Measurements from ENCODE around the gene HCFC2.

Gene HCFC2

GRCh38 chr12:104121001-104121400 lies 56.7 kb downstream of the HCFC2 start:
- no peak for DNase-seq (ENCODE audit: low read depth)

- DNase-seq (ENCODE audit: low read depth) = no peak
These were observed 58.0 kb downstream of the HCFC2 start for GRCh38 chr12:104122298-104122697.

- DNase-seq (ENCODE audit: low read depth) = no peak
These were observed 62.2 kb downstream of the HCFC2 start for GRCh38 chr12:104126548-104126947.

- no peak for DNase-seq (ENCODE audit: low read depth)
These were observed 66.4 kb downstream of the HCFC2 start for GRCh38 chr12:104130760-104131159.

- DNase-seq (ENCODE audit: low read depth) = no peak
These were observed 67.3 kb downstream of the HCFC2 start for GRCh38 chr12:104131609-104132008.

GRCh38 chr12:104132351-104132956 lies 68.1 kb downstream of the HCFC2 start:
- DNase-seq (ENCODE audit: low read depth) = no peak

- DNase-seq (ENCODE audit: low read depth) = no peak
These were observed 69.0 kb downstream of the HCFC2 start for GRCh38 chr12:104133321-104133720.

GRCh38 chr12:104133866-104134265 lies 69.5 kb downstream of the HCFC2 start:
- DNase-seq (ENCODE audit: low read depth) = no peak

GRCh38 chr12:104134882-104135281 lies 70.6 kb downstream of the HCFC2 start:
- DNase-seq (ENCODE audit: low read depth) = no peak

- DNase-seq (ENCODE audit: low read depth) = no peak
These were observed 72.2 kb downstream of the HCFC2 start for GRCh38 chr12:104136577-104136976.

GRCh38 chr12:104137001-104137901 lies 72.9 kb downstream of the HCFC2 start:
- peak; percentile 22 for DNase-seq (ENCODE audit: low read depth)

GRCh38 chr12:104137902-104138796 lies 73.8 kb downstream of the HCFC2 start, which contains the start of gene NFYB:
NFYB (minus strand) TSS chr12:104138210; CDS start chr12:104135453, 2,757 bp downstream.
- peak; percentile 81 for DNase-seq (ENCODE audit: low read depth)

GRCh38 chr12:104138797-104139152 lies 74.4 kb downstream of the HCFC2 start:
- no peak for DNase-seq (ENCODE audit: low read depth)

GRCh38 chr12:104142543-104142942 lies 78.2 kb downstream of the HCFC2 start:
- no peak for DNase-seq (ENCODE audit: low read depth)

- no peak for DNase-seq (ENCODE audit: low read depth)
These were observed 78.7 kb downstream of the HCFC2 start for GRCh38 chr12:104143002-104143401.

GRCh38 chr12:104143918-104144317 lies 79.6 kb downstream of the HCFC2 start:
- DNase-seq (ENCODE audit: low read depth) = no peak

GRCh38 chr12:104147346-104147745 lies 83.0 kb downstream of the HCFC2 start:
- no peak for DNase-seq (ENCODE audit: low read depth)

GRCh38 chr12:104150416-104150815 lies 86.1 kb downstream of the HCFC2 start:
- DNase-seq (ENCODE audit: low read depth) = no peak

- no peak for DNase-seq (ENCODE audit: low read depth)
These were observed 88.4 kb downstream of the HCFC2 start for GRCh38 chr12:104152685-104153241.

- no peak for DNase-seq (ENCODE audit: low read depth)
These were observed 90.0 kb downstream of the HCFC2 start for GRCh38 chr12:104154286-104154685.

GRCh38 chr12:104154806-104155205 lies 90.5 kb downstream of the HCFC2 start:
- DNase-seq (ENCODE audit: low read depth) = no peak

Data from activated T-cell treated with anti-CD3 and anti-CD28 coated beads for 1 hour (primary cell).